CD4-positive, alpha-beta T cell treated with Interleukin-4 for 4 hours (primary cell): ENCODE results near the gene RXRA.

Experiments
- DNase-seq: peaks from one replicate; pipeline ENCODE4 v3.0.0-alpha.2; 2020

RXRA gene

GRCh38 chr9:134339183-134339806, 13.0 kb downstream of the RXRA start:
- no peak for DNase-seq

GRCh38 chr9:134340475-134341160, 14.4 kb downstream of the RXRA start:
- no peak for DNase-seq

- DNase-seq = no peak
These were observed 15.1 kb downstream of the RXRA start for GRCh38 chr9:134341306-134341705.

GRCh38 chr9:134341929-134342745, 15.9 kb downstream of the RXRA start:
- DNase-seq = no peak

GRCh38 chr9:134342746-134343115, 16.5 kb downstream of the RXRA start:
- no peak for DNase-seq

GRCh38 chr9:134343637-134344036, 17.4 kb downstream of the RXRA start:
- no peak for DNase-seq

- peak; percentile 30 for DNase-seq
These were observed 18.0 kb downstream of the RXRA start for GRCh38 chr9:134344068-134344799.

- no peak for DNase-seq
These were observed 18.6 kb downstream of the RXRA start for GRCh38 chr9:134344800-134345310.

- DNase-seq = no peak
These were observed 19.5 kb downstream of the RXRA start for GRCh38 chr9:134345737-134346136.

- DNase-seq = no peak
These were observed 19.9 kb downstream of the RXRA start for GRCh38 chr9:134346151-134346550.

GRCh38 chr9:134346840-134347583, 20.8 kb downstream of the RXRA start:
- DNase-seq = no peak

GRCh38 chr9:134347996-134348395, 21.7 kb downstream of the RXRA start:
- DNase-seq = no peak

GRCh38 chr9:134348404-134349155, 22.3 kb downstream of the RXRA start:
- DNase-seq = no peak

- no peak for DNase-seq
These were observed 23.7 kb downstream of the RXRA start for GRCh38 chr9:134349936-134350335.

GRCh38 chr9:134350416-134350994, 24.2 kb downstream of the RXRA start:
- DNase-seq = no peak

GRCh38 chr9:134351606-134352176, 25.4 kb downstream of the RXRA start:
- no peak for DNase-seq

GRCh38 chr9:134352247-134352933, 26.1 kb downstream of the RXRA start:
- DNase-seq = no peak

GRCh38 chr9:134353539-134353938, 27.3 kb downstream of the RXRA start:
- DNase-seq = no peak

- DNase-seq = no peak
These were observed 28.9 kb downstream of the RXRA start for GRCh38 chr9:134355158-134355557.
